K562 (cell line): ENCODE measurements around the gene GOT1. TPM values are rescaled to one million over a fixed set of nuclear protein-coding genes. Genes with fewer than 3 reads are reported as not detected.

Source experiments
- ARHGAP35 ChIP-seq: fragments of 450-650 bp; IDR thresholded peaks from 2 replicates; pipeline ENCODE4 v1.6.1; 2018; ENCODE audit not compliant: partially characterized antibody
- ARID2 ChIP-seq: fragments of 450-650 bp; IDR thresholded peaks from 2 replicates; pipeline ENCODE4 v1.6.1; 2017; ENCODE audit warnings: antibody characterized with exemption, mild to moderate bottlenecking
- ATF4 ChIP-seq: fragments of 450-650 bp; formaldehyde crosslinking; IDR thresholded peaks from 2 replicates; pipeline ENCODE4 v1.4.0; 2022; ENCODE audit warnings: mild to moderate bottlenecking, moderate library complexity
- FOXK1 ChIP-seq: sonication (generic); formaldehyde crosslinking; IDR thresholded peaks from 2 replicates; pipeline ENCODE4 v1.8.0; 2022; ENCODE audit warnings: missing genetic modification reagents, mild to moderate bottlenecking, borderline replicate concordance
- HMGXB4 ChIP-seq: sonication (generic); formaldehyde crosslinking; IDR thresholded peaks from 2 replicates; pipeline ENCODE4 v1.8.1; 2023; ENCODE audit warnings: mild to moderate bottlenecking, missing genetic modification reagents
- KLF16 ChIP-seq: IDR thresholded peaks from 2 replicates; pipeline ENCODE4 v1.6.1; 2016; ENCODE audit warnings: antibody characterized with exemption
- MECOM ChIP-seq: fragments of 250-450 bp; sonication (Bioruptor Pico); IDR thresholded peaks from 2 replicates; pipeline ENCODE4 v1.8.0; 2022; ENCODE audit warnings: inconsistent platforms
- NR1H2 ChIP-seq: sonication (generic); formaldehyde crosslinking; IDR thresholded peaks from 2 replicates; pipeline ENCODE4 v1.4.0; 2020; ENCODE audit warnings: mild to moderate bottlenecking, missing genetic modification reagents
- RERE ChIP-seq: sonication (generic); formaldehyde crosslinking; IDR thresholded peaks from 2 replicates; pipeline ENCODE4 v1.8.0; 2023; ENCODE audit warnings: missing genetic modification reagents, mild to moderate bottlenecking, borderline replicate concordance
- SMAD3 ChIP-seq: fragments of 450-650 bp; formaldehyde crosslinking; conservative IDR thresholded peaks from 2 replicates; pipeline ENCODE4 v1.4.0; 2020; ENCODE audit warnings: mild to moderate bottlenecking
- SP2 ChIP-seq: IDR thresholded peaks from 2 replicates; pipeline ENCODE4 v1.6.1; 2011; ENCODE audit warnings: mild to moderate bottlenecking, low read depth, low read length, moderate library complexity; ENCODE audit not compliant: poor library complexity, severe bottlenecking; ENCODE audit errors: extremely low read depth
- STAG1 ChIP-seq: sonication (generic); formaldehyde crosslinking; IDR thresholded peaks from 2 replicates; pipeline ENCODE4 v1.5.0; 2020; ENCODE audit warnings: missing genetic modification reagents, borderline replicate concordance
- TCFL5 ChIP-seq: fragments of 250-450 bp; sonication (Bioruptor Pico); conservative IDR thresholded peaks from 2 replicates; pipeline ENCODE4 v1.6.1; 2021; ENCODE audit warnings: mild to moderate bottlenecking, moderate library complexity, matching md5 sums
- ZFPM2 ChIP-seq: fragments of 250-450 bp; sonication (Bioruptor Pico); IDR thresholded peaks from 2 replicates; pipeline ENCODE4 v1.5.1; 2022; ENCODE audit warnings: mild to moderate bottlenecking
- ZHX1 ChIP-seq: fragments of 150-350 bp; conservative IDR thresholded peaks from 2 replicates; pipeline ENCODE4 v1.6.1; 2014; ENCODE audit warnings: low read length
- polyA plus RNA-seq, 8 experiments: library from polyadenylated mRNA; depleted of rRNA in 4 of 8; stranded (reverse) in 5 of 8; unstranded in 3 of 8; fragments of >200 nt; fragmentation: Nextera tagmentation in 2 of 8; fragmentation: Illumina TruSeq in 1 of 8; extraction: Ambion mirVana in 2 of 8; extraction: Trizol in 1 of 8; gene quantifications; 2 replicates each; pipeline versions ENCODE4 v1.2.1 to v1.2.3, GENCODE V29; 2011 to 2014; ENCODE audit warnings: inconsistent platforms in 1 of 8, missing spikeins in 1 of 8
- total RNA-seq, 7 experiments: library from RNA; depleted of rRNA in 6 of 7; stranded (reverse); fragments of >200 nt in 6 of 7; fragmentation: Illumina TruSeq in 2 of 7; extraction: Trizol in 2 of 7; gene quantifications; 2 replicates each; pipeline versions ENCODE4 v1.2.1 to v1.2.3, GENCODE V29; 2011 to 2021; ENCODE audit warnings: low replicate concordance in 1 of 7

GOT1 gene
- total and polyA plus RNA-seq, 9 of the 15 experiments (the other 6 are each of a cell fraction or from before 2014, with no cell fraction given), result 55.7 to 166 (median 75.4) TPM

- no peak for TF ChIP-seq ARHGAP35
- TF ChIP-seq SMAD3, result no peak
- no peak for TF ChIP-seq KLF16
- no peak for TF ChIP-seq ZFPM2 (CRISPR knock-in tag)
- no peak for TF ChIP-seq ZHX1
- no peak for TF ChIP-seq HMGXB4 (CRISPR knock-in tag)
- TF ChIP-seq SP2, result peak; percentile 70
- no peak for TF ChIP-seq TCFL5 (CRISPR knock-in tag)
- TF ChIP-seq FOXK1 (CRISPR knock-in tag), result no peak
- TF ChIP-seq ARID2, result no peak
- TF ChIP-seq MECOM (CRISPR knock-in tag), result no peak
- no peak for TF ChIP-seq NR1H2 (CRISPR knock-in tag)
- TF ChIP-seq RERE, result no peak
- no peak for TF ChIP-seq STAG1 (CRISPR knock-in tag)
- peak; percentile 98 for TF ChIP-seq ATF4 (CRISPR knock-in tag)
Observed at GRCh38 chr10:99430451-99431189, at the start of gene GOT1 (continued).
